Esophagus muscularis mucosa (tissue), 3 donors: ENCODE results near the gene PPM1M.

Source experiments
- POLR2AphosphoS5 ChIP-seq, 2 donors: sonication (generic); formaldehyde crosslinking; IDR thresholded peaks; one replicate each; pipeline ENCODE4 v1.6.1; 2017; ENCODE audit warnings: antibody characterized with exemption in 2 of 2
- TF ChIP-seq, protein P1 (sequence below), 3 experiments: fragments of 200-600 bp in 2 of 3; fragments of 450-650 bp in 1 of 3; sonication (generic) in 2 of 3; IDR thresholded peaks; one replicate each; pipeline ENCODE4 v1.5.1; 2017 to 2019; ENCODE audit warnings: antibody characterized with exemption in 3 of 3, mild to moderate bottlenecking in 2 of 3, moderate library complexity in 1 of 3

- TF ChIP-seq, protein P1, sequence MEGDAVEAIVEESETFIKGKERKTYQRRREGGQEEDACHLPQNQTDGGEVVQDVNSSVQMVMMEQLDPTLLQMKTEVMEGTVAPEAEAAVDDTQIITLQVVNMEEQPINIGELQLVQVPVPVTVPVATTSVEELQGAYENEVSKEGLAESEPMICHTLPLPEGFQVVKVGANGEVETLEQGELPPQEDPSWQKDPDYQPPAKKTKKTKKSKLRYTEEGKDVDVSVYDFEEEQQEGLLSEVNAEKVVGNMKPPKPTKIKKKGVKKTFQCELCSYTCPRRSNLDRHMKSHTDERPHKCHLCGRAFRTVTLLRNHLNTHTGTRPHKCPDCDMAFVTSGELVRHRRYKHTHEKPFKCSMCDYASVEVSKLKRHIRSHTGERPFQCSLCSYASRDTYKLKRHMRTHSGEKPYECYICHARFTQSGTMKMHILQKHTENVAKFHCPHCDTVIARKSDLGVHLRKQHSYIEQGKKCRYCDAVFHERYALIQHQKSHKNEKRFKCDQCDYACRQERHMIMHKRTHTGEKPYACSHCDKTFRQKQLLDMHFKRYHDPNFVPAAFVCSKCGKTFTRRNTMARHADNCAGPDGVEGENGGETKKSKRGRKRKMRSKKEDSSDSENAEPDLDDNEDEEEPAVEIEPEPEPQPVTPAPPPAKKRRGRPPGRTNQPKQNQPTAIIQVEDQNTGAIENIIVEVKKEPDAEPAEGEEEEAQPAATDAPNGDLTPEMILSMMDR (IDR thresholded peaks at IDR 0.05), result no peak
- no peak for TF ChIP-seq POLR2AphosphoS5 (IDR thresholded peaks at IDR 0.05)
These were observed 49.0 kb downstream of the PPM1M start for GRCh38 chr3:52294320-52295150.
